Stimulated activated CD4-positive, alpha-beta T cell treated with anti-CD3 and anti-CD28 coated beads, Interleukin-15, amount 100 ng/mL, for 24 hours (primary cell): ENCODE measurements around the gene UVRAG.
"Not testable (repeated sequence)": the region's sequence is repeated elsewhere in the genome, so short reads cannot be mapped to it uniquely, and the experiment has no call there.

Experiments used
- DNase-seq: peaks from one replicate; pipeline ENCODE4 v3.0.0-alpha.2; 2020

The UVRAG gene

GRCh38 chr11:76033699-76034098, 218.7 kb downstream of the UVRAG start:
- DNase-seq, result no peak

GRCh38 chr11:76035020-76035419, 220.0 kb downstream of the UVRAG start:
- DNase-seq, result no peak

- DNase-seq, result no peak
Observed at GRCh38 chr11:76038608-76039007, 223.6 kb downstream of the UVRAG start.

GRCh38 chr11:76041208-76041607, 226.2 kb downstream of the UVRAG start:
- no peak for DNase-seq

- no peak for DNase-seq
Observed at GRCh38 chr11:76044750-76045320, 229.8 kb downstream of the UVRAG start.

- DNase-seq, result no peak
Observed at GRCh38 chr11:76047231-76047630, 232.2 kb downstream of the UVRAG start.

- no peak for DNase-seq
Observed at GRCh38 chr11:76047766-76048165, 232.8 kb downstream of the UVRAG start.

- DNase-seq, result peak; percentile 20
Observed at GRCh38 chr11:76048763-76049162, 233.8 kb downstream of the UVRAG start.

GRCh38 chr11:76049511-76049910, 234.5 kb downstream of the UVRAG start:
- no peak for DNase-seq

- no peak for DNase-seq
Observed at GRCh38 chr11:76051937-76052336, 236.9 kb downstream of the UVRAG start.

GRCh38 chr11:76054330-76054729, 239.3 kb downstream of the UVRAG start:
- DNase-seq, result no peak

GRCh38 chr11:76056876-76057275, 241.9 kb downstream of the UVRAG start:
- DNase-seq, result no peak

GRCh38 chr11:76060475-76061036, 245.5 kb downstream of the UVRAG start:
- DNase-seq, result not testable (repeated sequence)

- no peak for DNase-seq
Observed at GRCh38 chr11:76062733-76063132, 247.7 kb downstream of the UVRAG start.

- DNase-seq, result no peak
Observed at GRCh38 chr11:76064192-76064591, 249.2 kb downstream of the UVRAG start.

GRCh38 chr11:76067099-76067498, 252.1 kb downstream of the UVRAG start:
- no peak for DNase-seq

- DNase-seq, result no peak
Observed at GRCh38 chr11:76069001-76069400, 254.0 kb downstream of the UVRAG start.

GRCh38 chr11:76071090-76071489, 256.1 kb downstream of the UVRAG start:
- no peak for DNase-seq

- no peak for DNase-seq
Observed at GRCh38 chr11:76073724-76074123, 258.7 kb downstream of the UVRAG start.

GRCh38 chr11:76074148-76075095, 259.4 kb downstream of the UVRAG start:
- DNase-seq, result no peak

GRCh38 chr11:76075716-76076115, 260.7 kb downstream of the UVRAG start:
- DNase-seq, result no peak

GRCh38 chr11:76076253-76076652, 261.2 kb downstream of the UVRAG start:
- not testable (repeated sequence) for DNase-seq

- DNase-seq, result no peak
Observed at GRCh38 chr11:76076749-76077148, 261.7 kb downstream of the UVRAG start.

- DNase-seq, result no peak
Observed at GRCh38 chr11:76077575-76078150, 262.7 kb downstream of the UVRAG start.
